Measurements from ENCODE around the gene MARCOL. TPM values are rescaled to one million over a fixed set of nuclear protein-coding genes. Genes with fewer than 3 reads are reported as not detected.

MARCOL gene
- total RNA-seq, 4 donors from 2014 or later: not detected

- no peak for DNase-seq
- Histone ChIP-seq H3K27me3 (no peaks in the 10 kb centered on the region), H3K36me3 (no peaks in the 10 kb centered on the region), H3K4me1 (no peaks in the 10 kb centered on the region), H3K4me3 (no peak overlapping the region), H3K9me3 (no peaks in the 10 kb centered on the region), H3K27ac (no peak overlapping the region)
- no peak for TF ChIP-seq POLR2A (IDR thresholded peaks at IDR 0.05)
- no peak for TF ChIP-seq CTCF (IDR thresholded peaks at IDR 0.05)
Measured at GRCh38 chr5:148205044-148205806, 33.1 kb upstream of the MARCOL start.

GRCh38 chr5:148205865-148206264 is 32.5 kb upstream of the MARCOL start:
- Histone ChIP-seq H3K36me3 (no peaks in the 10 kb centered on the region), H3K27me3 (no peaks in the 10 kb centered on the region), H3K4me1 (no peaks in the 10 kb centered on the region), H3K9me3 (no peaks in the 10 kb centered on the region), H3K4me3 (no peak overlapping the region), H3K27ac (no peak overlapping the region)
- no peak for TF ChIP-seq CTCF (IDR thresholded peaks at IDR 0.05)
- no peak for TF ChIP-seq POLR2A (IDR thresholded peaks at IDR 0.05)
- no peak for DNase-seq

GRCh38 chr5:148206620-148207019 is 31.7 kb upstream of the MARCOL start:
- H3K9me3 ChIP-seq: no peaks in the 10 kb centered on the region
- no peaks in the 10 kb centered on the region for H3K4me1 ChIP-seq
- no peak overlapping the region for H3K27ac ChIP-seq
- TF ChIP-seq POLR2A (IDR thresholded peaks at IDR 0.05): no peak
- no peak for TF ChIP-seq CTCF (IDR thresholded peaks at IDR 0.05)
- no peaks in the 10 kb centered on the region for H3K27me3 ChIP-seq
- no peak for DNase-seq
- no peak overlapping the region for H3K4me3 ChIP-seq
- H3K36me3 ChIP-seq: no peaks in the 10 kb centered on the region

GRCh38 chr5:148208226-148208625 is 30.1 kb upstream of the MARCOL start:
- no peak for TF ChIP-seq CTCF (IDR thresholded peaks at IDR 0.05)
- TF ChIP-seq POLR2A (IDR thresholded peaks at IDR 0.05): no peak
- Histone ChIP-seq H3K4me1 (no peaks in the 10 kb centered on the region), H3K9me3 (no peaks in the 10 kb centered on the region), H3K27ac (no peak overlapping the region), H3K4me3 (no peak overlapping the region), H3K27me3 (no peaks in the 10 kb centered on the region), H3K36me3 (no peaks in the 10 kb centered on the region)
- DNase-seq: no peak

GRCh38 chr5:148209151-148209770 is 29.1 kb upstream of the MARCOL start:
- Histone ChIP-seq H3K4me3 (no peak overlapping the region), H3K4me1 (no peaks in the 10 kb centered on the region), H3K27ac (no peak overlapping the region), H3K27me3 (no peaks in the 10 kb centered on the region), H3K9me3 (no peaks in the 10 kb centered on the region), H3K36me3 (no peaks in the 10 kb centered on the region)
- no peak for DNase-seq
- no peak for TF ChIP-seq CTCF (IDR thresholded peaks at IDR 0.05)
- TF ChIP-seq POLR2A (IDR thresholded peaks at IDR 0.05): no peak
